Karpas-422 (cell line): Measurements from ENCODE around the gene SNAPIN. TPM values are rescaled to one million over a fixed set of nuclear protein-coding genes. Genes with fewer than 3 reads are reported as not detected.

Experiments
- DNase-seq: peaks from one replicate; pipeline ENCODE4 v3.0.0-alpha.2; 2015
- H2AFZ ChIP-seq: fragments of 200-600 bp; sonication (generic); 2 replicates; pipeline ENCODE4 v1.6.1; 2014; ENCODE audit warnings: antibody characterized with exemption, low read length, mixed read lengths
- H3K27ac ChIP-seq: fragments of 200-600 bp; sonication (generic); 2 replicates; pipeline ENCODE4 v1.5.1; 2014; ENCODE audit warnings: mild to moderate bottlenecking, low read length, moderate library complexity
- H3K27me3 ChIP-seq: fragments of 200-600 bp; sonication (generic); 2 replicates; pipeline ENCODE4 v1.6.1; 2014; ENCODE audit warnings: low read length, mixed read lengths
- H3K36me3 ChIP-seq: fragments of 200-600 bp; sonication (generic); 2 replicates; pipeline ENCODE4 v1.6.1; 2014; ENCODE audit warnings: low read length, mixed read lengths; ENCODE audit not compliant: insufficient read depth
- H3K4me1 ChIP-seq: fragments of 200-600 bp; sonication (generic); 2 replicates; pipeline ENCODE4 v1.6.1; 2014; ENCODE audit warnings: mild to moderate bottlenecking, low read length, mixed read lengths
- H3K4me2 ChIP-seq: fragments of 200-600 bp; sonication (generic); 2 replicates; pipeline ENCODE4 v1.6.1; 2014; ENCODE audit warnings: low read length, low read depth, mild to moderate bottlenecking; ENCODE audit not compliant: poor library complexity, severe bottlenecking
- H3K4me3 ChIP-seq: fragments of 200-600 bp; sonication (generic); 2 replicates; pipeline ENCODE4 v1.5.1; 2014; ENCODE audit warnings: mild to moderate bottlenecking, antibody characterized with exemption, low read length, mixed read lengths
- H3K79me2 ChIP-seq: fragments of 200-600 bp; sonication (generic); 2 replicates; pipeline ENCODE4 v1.6.1; 2014; ENCODE audit warnings: mild to moderate bottlenecking, low read length, mixed read lengths
- H3K9ac ChIP-seq: fragments of 200-600 bp; sonication (generic); 2 replicates; pipeline ENCODE4 v1.6.0; 2014; ENCODE audit warnings: low read length
- H3K9me2 ChIP-seq: fragments of 200-600 bp; sonication (generic), shearing (Covaris generic); replicated peaks from 2 replicates; pipeline ENCODE4 v1.6.0; 2014; ENCODE audit warnings: mild to moderate bottlenecking, low read length, moderate library complexity; ENCODE audit not compliant: insufficient read depth
- H3K9me3 ChIP-seq: fragments of 300-700, 200-600 bp; sonication (generic); 2 replicates; pipeline ENCODE4 v1.6.1; 2014; ENCODE audit warnings: low read length, mixed read lengths
- H4K20me1 ChIP-seq: fragments of 200-600 bp; sonication (generic); 2 replicates; pipeline ENCODE4 v1.6.1; 2014; ENCODE audit warnings: mild to moderate bottlenecking, antibody characterized with exemption, low read length, low read depth; ENCODE audit not compliant: insufficient read depth
- total RNA-seq: library from RNA; depleted of rRNA; stranded (reverse); fragments of >200 nt; shearing (Covaris generic); gene quantifications from 2 replicates; pipeline ENCODE4 v1.2.3, GENCODE V29; 2014; ENCODE audit warnings: low replicate concordance

SNAPIN gene
- total RNA-seq, 1 experiment from 2014 or later = 54.3 TPM

DNA sequence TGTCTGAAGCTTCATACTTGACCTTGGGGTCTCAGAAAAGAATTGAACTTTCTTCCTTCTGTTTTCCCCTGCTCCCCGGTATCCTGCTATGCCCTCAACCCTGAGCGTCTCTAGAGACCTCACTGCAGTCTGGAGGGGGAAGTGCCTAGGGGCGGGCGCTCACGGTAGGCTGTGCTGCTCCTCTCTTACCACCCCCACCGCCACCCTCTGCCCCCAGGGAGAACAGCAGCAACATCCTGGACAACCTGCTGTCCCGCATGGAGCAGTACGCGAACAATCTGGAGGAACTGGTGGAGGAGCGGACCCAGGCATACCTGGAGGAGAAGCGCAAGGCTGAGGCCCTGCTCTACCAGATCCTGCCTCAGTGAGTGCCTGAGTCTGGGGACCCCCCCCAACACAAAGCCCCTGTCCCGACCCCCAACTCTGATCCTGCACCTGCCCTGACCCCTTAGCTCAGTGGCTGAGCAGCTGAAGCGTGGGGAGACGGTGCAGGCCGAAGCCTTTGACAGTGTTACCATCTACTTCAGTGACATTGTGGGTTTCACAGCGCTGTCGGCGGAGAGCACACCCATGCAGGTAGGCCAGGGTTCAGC, 30.3 kb downstream of the SNAPIN start:
- Histone ChIP-seq H3K79me2 (no peaks in the 10 kb centered on the region), H3K4me1 (peaks cover 11% of the 10 kb centered on the region), H3K36me3 (no peaks in the 10 kb centered on the region), H3K27me3 (no peaks in the 10 kb centered on the region), H3K27ac (no peak overlapping the region), H4K20me1 (no peaks in the 10 kb centered on the region), H3K9ac (no peak overlapping the region), H3K9me3 (no peaks in the 10 kb centered on the region), H3K4me2 (no peak overlapping the region), H2AFZ (no peak overlapping the region), H3K9me2 (no peaks in the 10 kb centered on the region), H3K4me3 (no peak overlapping the region)
- DNase-seq = no peak

- Histone ChIP-seq H3K36me3 (no peaks in the 10 kb centered on the region), H3K79me2 (no peaks in the 10 kb centered on the region), H3K4me2 (no peak overlapping the region), H3K4me1 (peaks cover 11% of the 10 kb centered on the region), H4K20me1 (no peaks in the 10 kb centered on the region), H3K9ac (no peak overlapping the region), H3K9me3 (no peaks in the 10 kb centered on the region), H3K27ac (no peak overlapping the region), H3K9me2 (no peaks in the 10 kb centered on the region), H3K4me3 (no peak overlapping the region), H2AFZ (no peak overlapping the region), H3K27me3 (no peaks in the 10 kb centered on the region)
- no peak for DNase-seq
Measured at GRCh38 chr1:153693466-153693865, 35.0 kb downstream of the SNAPIN start.

GRCh38 chr1:153696741-153697140, 38.2 kb downstream of the SNAPIN start:
- Histone ChIP-seq H3K27me3 (no peaks in the 10 kb centered on the region), H3K79me2 (no peaks in the 10 kb centered on the region), H3K9ac (no peak overlapping the region), H3K36me3 (no peaks in the 10 kb centered on the region), H3K4me1 (peaks cover 4% of the 10 kb centered on the region), H2AFZ (no peak overlapping the region), H3K27ac (no peak overlapping the region), H4K20me1 (no peaks in the 10 kb centered on the region), H3K9me2 (no peaks in the 10 kb centered on the region), H3K9me3 (no peaks in the 10 kb centered on the region), H3K4me2 (no peak overlapping the region), H3K4me3 (no peak overlapping the region)
- no peak for DNase-seq

DNA sequence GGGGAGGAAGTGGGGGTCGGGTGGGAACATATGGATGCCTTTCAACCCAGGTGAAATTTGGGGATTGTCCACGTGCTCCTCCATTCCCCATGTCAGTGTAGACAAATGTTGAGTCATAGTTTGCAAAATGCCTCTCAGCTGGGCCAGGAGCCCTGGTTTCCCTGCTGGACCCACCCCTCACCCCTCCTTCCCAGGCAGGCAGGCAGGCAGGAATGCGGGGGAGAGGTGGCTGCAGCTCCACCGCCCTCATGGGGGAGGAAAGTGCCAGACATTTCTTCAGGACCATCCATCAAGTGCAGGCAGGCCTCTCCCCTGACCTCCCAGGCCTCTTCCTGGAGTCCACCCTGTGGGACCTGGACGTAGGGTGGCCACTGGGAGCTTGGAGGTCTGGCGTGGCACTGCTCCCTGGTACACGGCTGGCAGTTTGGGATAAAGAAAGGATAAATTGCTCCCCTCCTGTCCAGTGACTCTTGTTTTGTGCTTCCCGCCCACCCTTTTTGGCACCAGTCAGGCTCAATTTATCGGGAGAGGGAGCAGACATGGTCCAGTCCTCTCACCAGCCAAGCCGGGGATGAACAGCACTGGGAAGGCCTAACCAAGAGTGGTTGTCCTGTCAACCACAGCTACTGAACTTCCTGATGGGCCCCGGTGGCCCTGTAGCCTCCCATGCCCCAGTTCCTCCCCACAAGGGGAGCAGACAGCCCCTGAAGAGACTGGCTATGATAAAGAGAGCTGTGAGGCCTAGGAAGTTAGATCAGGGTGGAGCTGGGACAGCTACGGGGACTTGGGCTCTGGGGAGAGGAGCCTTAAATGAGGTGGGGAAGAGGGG, 38.9 kb downstream of the SNAPIN start:
- Histone ChIP-seq H3K27me3 (no peaks in the 10 kb centered on the region), H2AFZ (no peak overlapping the region)

DNA sequence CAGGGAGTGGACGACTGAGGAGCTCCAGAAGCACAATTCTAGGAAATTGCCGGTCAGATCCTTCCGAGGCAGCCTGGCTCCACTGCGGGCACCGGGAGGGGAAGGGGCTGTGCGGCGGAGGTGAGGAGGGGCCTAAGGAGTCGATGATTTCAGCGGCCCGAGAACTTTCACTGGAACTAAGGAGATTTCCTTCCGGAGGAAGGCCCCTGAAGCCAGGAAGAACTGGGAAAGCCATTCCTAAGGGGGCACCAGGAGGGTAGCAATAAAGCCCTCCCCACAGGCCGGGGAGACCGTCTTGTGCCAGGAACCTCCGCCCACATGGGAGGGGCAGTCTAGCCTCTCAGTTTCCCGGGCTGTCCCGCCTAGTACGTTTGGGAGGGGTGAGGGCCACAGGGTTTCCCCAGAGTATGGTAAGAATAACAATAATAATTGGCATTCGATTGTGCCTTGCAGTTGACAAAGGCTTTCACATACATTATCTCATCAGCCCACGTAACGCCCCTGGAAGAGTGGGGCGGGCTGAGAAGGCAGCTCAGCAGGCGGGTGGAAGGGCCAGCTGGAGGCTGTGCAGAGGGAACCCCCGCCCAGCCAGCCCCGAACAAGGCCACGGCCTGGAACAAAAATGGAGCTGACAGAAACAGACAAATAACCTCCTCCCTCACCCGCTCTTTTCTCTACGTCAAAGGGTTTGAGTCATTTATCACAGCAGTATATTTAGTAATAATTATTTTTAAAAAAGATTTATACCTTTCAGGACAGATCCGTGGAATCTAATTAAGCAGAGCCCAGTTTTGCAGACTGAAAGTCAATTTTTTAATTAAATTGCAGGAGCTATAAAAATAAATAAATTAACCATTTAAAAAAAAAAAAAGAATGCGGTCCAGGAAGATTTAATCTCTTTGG, 39.8 kb downstream of the SNAPIN start:
- no peak overlapping the region for H3K27ac ChIP-seq
- no peak overlapping the region for H2AFZ ChIP-seq
- H3K27me3 ChIP-seq = no peaks in the 10 kb centered on the region
- H4K20me1 ChIP-seq = no peaks in the 10 kb centered on the region
- no peak overlapping the region for H3K4me2 ChIP-seq
- H3K79me2 ChIP-seq = no peaks in the 10 kb centered on the region
- no peak overlapping the region for H3K4me3 ChIP-seq
- no peaks in the 10 kb centered on the region for H3K9me2 ChIP-seq
- no peak for DNase-seq
- no peak overlapping the region for H3K9ac ChIP-seq
- no peaks in the 10 kb centered on the region for H3K36me3 ChIP-seq
- H3K9me3 ChIP-seq = no peaks in the 10 kb centered on the region
- H3K4me1 ChIP-seq = no peaks in the 10 kb centered on the region

More for the DNA sequence above, 38.9 kb downstream of the SNAPIN start:
- no peak overlapping the region for H3K4me2 ChIP-seq
- no peaks in the 10 kb centered on the region for H3K4me1 ChIP-seq
- DNase-seq = no peak
- H4K20me1 ChIP-seq = no peaks in the 10 kb centered on the region
- no peaks in the 10 kb centered on the region for H3K36me3 ChIP-seq
- H3K9me2 ChIP-seq = no peaks in the 10 kb centered on the region
- H3K79me2 ChIP-seq = no peaks in the 10 kb centered on the region
- H3K9me3 ChIP-seq = no peaks in the 10 kb centered on the region
- H3K4me3 ChIP-seq = no peak overlapping the region
- no peak overlapping the region for H3K27ac ChIP-seq
- H3K9ac ChIP-seq = no peak overlapping the region

DNA sequence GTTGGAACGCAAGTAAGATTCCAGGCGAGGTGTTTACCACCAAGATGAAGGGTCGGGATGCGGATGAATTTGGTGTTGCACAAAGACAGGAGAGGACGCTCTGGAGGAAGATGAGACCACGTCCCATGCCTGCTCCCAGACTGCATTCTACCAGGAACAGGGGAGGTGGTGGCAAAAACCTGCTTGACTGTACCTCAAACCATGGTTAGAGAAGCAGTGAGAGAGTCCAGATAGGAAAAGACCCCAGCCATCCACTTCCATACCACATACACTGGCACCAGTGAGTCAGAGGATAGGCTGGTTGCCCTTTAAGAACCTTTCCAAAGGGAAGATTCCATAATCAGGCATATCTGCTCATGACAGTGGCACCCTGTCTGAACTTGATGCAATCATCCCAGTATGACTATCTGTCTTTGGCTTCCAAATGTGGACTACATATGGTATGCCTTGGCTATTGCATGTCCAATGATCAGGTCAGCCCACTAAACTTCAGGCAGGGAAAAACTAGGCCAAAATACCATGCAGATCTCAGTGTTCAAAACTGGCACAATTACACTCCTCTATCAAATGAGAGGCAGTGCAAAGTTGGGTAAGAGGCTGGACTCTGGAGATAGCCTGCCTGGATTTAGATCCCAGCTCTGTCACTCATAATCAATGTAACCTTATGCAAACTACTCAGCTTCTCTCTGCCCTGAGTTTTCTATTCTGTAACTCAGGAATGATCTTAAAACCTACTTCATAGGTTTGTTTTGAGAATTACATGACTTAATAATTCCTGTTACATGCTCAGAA, 40.6 kb downstream of the SNAPIN start:
- Histone ChIP-seq H3K27me3 (no peaks in the 10 kb centered on the region), H3K79me2 (no peaks in the 10 kb centered on the region), H3K4me3 (no peak overlapping the region), H3K9me3 (no peaks in the 10 kb centered on the region), H2AFZ (no peak overlapping the region), H3K9me2 (no peaks in the 10 kb centered on the region), H3K9ac (no peak overlapping the region), H4K20me1 (no peaks in the 10 kb centered on the region), H3K36me3 (no peaks in the 10 kb centered on the region), H3K4me2 (no peak overlapping the region), H3K27ac (no peak overlapping the region), H3K4me1 (no peaks in the 10 kb centered on the region)
- DNase-seq = no peak

DNA sequence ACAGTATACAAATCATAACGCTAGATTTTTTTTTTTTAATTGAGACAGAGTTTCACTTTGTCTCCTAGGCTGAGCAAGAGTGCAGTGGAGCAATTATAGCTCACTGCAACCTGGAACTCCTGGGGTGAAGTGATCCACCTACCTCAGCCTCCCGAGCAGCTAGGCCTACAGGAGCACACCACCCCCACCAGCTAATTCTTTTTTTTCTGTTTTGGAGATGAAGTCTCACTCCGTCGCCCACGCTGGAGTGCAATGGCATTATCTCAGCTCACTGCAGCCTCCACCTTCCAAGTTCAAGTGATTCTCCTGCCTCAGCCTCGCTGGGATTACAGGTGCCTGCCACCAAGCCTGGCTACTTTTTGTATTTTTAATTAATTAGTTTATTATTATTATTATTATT, 41.3 kb downstream of the SNAPIN start:
- Histone ChIP-seq H3K4me2 (no peak overlapping the region), H4K20me1 (no peaks in the 10 kb centered on the region), H3K27ac (no peak overlapping the region), H3K9ac (no peak overlapping the region), H3K27me3 (no peaks in the 10 kb centered on the region), H3K9me3 (no peaks in the 10 kb centered on the region), H2AFZ (no peak overlapping the region), H3K9me2 (no peaks in the 10 kb centered on the region), H3K36me3 (no peaks in the 10 kb centered on the region), H3K4me3 (no peak overlapping the region), H3K79me2 (no peaks in the 10 kb centered on the region), H3K4me1 (no peaks in the 10 kb centered on the region)
- no peak for DNase-seq
